ENCODE results near the gene AKR1C8.

The AKR1C8 gene

GRCh38 chr10:5105626-5106025 lies 79.3 kb downstream of the AKR1C8 start:
- DNase-seq, result no peak

Data from activated naive CD4-positive, alpha-beta T cell treated with anti-CD3 and anti-CD28 coated beads, Interleukin-2, amount 50 U/mL, for 16 hours (primary cell).